GM12865 (cell line): ENCODE data around the gene ADK.
"Not testable (repeated sequence)": the region's sequence is repeated elsewhere in the genome, so short reads cannot be mapped to it uniquely, and the experiment has no call there.

Source experiments
- DNase-seq: peaks from one replicate; pipeline ENCODE4 v3.0.0; 2010; ENCODE audit warnings: low read depth
- H3K4me3 ChIP-seq: 2 replicates; pipeline ENCODE4 v1.5.1; 2011; ENCODE audit warnings: mild to moderate bottlenecking, low read depth, low read length, control low read depth
- TF ChIP-seq, protein P1 (sequence below): IDR thresholded peaks from 2 replicates; pipeline ENCODE4 v1.5.1; 2011; ENCODE audit warnings: low read length, control low read depth, low read depth, inconsistent platforms; ENCODE audit not compliant: insufficient read depth; ENCODE audit errors: missing control alignments

The ADK gene

DNA sequence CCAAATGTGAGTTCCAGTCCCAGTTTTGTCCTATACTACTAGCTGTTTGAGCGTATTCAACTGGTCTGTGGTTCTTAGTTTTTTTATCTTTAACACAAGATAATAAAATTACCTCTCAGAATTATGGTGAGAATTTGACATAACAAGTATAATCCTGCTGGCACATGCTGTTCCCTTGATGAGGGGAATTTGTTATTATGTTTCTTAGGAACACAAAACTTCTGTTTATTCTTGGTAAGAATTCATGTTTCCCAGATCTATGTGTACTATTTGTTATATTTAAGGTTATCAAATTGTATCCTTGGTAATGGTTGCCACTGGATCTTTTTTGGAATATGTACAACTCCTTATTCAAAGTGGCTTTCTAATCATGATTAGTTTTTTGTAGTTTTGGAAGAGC, 335.6 kb downstream of the ADK start:
- H3K4me3 ChIP-seq, result no peak overlapping the region
- no peak for DNase-seq
- TF ChIP-seq, protein P1, sequence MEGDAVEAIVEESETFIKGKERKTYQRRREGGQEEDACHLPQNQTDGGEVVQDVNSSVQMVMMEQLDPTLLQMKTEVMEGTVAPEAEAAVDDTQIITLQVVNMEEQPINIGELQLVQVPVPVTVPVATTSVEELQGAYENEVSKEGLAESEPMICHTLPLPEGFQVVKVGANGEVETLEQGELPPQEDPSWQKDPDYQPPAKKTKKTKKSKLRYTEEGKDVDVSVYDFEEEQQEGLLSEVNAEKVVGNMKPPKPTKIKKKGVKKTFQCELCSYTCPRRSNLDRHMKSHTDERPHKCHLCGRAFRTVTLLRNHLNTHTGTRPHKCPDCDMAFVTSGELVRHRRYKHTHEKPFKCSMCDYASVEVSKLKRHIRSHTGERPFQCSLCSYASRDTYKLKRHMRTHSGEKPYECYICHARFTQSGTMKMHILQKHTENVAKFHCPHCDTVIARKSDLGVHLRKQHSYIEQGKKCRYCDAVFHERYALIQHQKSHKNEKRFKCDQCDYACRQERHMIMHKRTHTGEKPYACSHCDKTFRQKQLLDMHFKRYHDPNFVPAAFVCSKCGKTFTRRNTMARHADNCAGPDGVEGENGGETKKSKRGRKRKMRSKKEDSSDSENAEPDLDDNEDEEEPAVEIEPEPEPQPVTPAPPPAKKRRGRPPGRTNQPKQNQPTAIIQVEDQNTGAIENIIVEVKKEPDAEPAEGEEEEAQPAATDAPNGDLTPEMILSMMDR, result no peak

DNA sequence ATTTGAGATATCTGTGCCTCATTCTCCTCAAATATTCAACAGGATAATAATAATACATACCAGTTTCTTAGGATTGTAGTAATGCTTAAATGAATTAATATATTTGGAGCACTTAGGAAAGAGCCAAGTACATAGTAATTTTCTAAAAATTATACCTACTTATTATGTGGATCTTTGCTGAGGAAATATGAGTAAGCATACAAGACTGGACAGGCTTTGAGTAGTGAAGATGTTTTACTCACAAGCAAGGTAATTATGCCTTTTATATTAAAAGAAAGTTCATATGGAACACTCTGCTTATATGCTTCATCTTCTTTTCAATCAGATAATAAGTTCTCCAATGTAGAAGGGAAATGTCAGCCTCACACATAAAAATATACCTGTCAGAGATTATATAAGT, 337.9 kb downstream of the ADK start:
- DNase-seq, result no peak
- TF ChIP-seq, protein P1, result no peak
- no peak overlapping the region for H3K4me3 ChIP-seq

DNA sequence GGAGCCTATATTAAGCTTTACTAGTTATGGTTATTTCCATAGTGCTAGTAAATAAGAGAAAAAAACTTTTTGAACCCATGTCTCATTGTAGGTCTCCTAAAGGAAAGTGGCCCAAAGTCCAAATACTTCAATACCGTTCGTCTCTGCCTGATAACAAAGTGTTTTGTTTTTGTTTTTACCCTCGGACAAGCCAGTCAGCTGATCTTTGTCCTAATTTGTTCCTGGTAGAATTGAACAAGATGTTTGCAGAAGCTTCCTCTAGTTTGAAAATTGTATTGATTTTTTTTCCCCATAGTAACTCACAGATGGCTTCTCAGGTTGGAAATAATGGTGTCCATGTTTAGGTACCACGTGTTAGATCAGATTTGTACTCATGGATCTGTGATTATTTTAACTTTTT, 339.5 kb downstream of the ADK start:
- DNase-seq, result no peak
- TF ChIP-seq, protein P1, result no peak
- no peak overlapping the region for H3K4me3 ChIP-seq

DNA sequence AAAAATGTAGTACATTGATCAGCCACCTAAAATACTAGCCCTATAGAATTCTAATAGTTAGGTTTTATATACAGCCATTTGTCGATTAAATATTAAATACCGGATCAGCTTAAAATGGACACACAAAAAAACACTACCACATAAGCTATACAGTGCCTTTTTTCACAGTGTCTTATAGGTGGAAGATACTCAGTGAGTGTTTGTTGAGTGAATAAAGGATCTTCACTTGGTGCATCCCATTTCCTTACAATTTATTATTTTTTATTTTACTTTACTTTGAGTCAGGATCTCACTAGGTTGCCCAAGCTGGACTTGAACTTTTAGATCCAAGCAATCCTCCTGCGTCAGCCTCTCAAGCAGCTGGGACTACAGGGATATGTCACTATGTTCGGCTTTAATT, 340.0 kb downstream of the ADK start:
- TF ChIP-seq, protein P1, result no peak
- DNase-seq, result no peak
- H3K4me3 ChIP-seq, result no peak overlapping the region

DNA sequence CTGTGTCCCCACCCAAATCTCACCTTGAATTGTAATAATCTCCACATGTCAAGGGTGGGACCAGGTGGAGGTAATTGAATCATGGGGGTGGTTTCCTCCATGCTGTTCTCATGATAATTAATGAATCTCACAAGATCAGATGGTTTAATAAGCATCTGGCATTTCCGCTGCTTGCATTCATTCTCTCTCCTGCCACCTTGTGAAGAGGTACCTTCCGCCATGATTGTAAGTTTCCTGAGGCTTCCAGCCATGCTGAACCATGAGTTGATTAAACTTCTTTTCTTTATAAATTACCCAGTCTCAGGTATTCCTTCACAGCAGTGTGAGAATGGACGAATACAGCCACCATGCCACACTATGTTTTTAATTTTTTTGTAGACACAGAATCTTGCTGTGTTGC, 345.3 kb downstream of the ADK start:
- DNase-seq, result not testable (repeated sequence)

DNA sequence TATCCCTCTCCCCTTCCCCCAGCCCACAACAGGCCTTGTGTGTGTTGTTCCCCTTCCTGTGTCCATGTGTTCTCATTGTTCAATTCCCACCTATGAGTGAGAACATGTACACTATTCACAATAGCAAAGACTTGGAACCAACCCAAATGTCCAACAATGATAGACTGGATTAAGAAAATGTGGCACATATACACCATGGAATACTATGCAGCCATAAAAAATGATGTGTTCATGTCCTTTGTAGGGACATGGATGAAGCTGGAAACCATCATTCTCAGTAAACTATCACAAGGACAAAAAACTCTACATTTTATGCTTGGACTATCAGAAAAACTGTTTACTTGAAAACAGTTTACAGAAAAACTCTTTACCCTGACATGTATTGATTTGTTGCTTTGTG, 347.6 kb downstream of the ADK start:
- not testable (repeated sequence) for H3K4me3 ChIP-seq, DNase-seq

More for the DNA sequence above, 345.3 kb downstream of the ADK start:
- H3K4me3 ChIP-seq, result not testable (repeated sequence)

DNA sequence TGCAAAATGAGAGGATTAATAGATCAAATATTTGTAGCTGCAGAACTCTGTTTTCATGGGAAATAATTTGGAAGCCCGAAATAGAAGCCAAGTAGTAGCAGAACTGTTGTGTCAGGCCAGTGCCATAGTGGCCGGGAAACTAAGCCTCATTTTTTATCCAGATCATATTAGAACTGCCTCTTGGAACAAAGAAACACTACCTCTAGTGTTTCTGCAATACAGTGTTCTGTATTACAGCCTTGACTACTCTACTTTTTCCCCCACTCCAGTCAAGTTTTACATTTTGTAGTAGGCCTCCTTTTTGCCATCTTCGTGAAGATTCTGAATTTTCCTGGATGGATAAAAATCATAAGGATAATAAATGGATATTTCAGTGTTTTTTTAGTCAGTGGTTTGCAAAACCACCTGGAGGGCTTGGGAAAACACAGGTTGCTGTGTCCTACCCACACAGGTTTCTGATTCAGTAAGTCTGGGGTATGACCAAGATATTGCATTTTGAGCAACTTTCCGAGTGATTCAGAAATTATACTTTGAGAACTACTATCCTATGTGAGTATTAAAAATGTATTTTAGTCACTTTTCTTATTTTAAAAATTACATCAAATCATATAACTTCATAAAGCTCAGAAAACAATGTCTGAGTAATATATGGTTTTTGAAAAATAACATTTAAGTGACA, 349.1 kb downstream of the ADK start:
- no peak overlapping the region for H3K4me3 ChIP-seq
- no peak for DNase-seq
- TF ChIP-seq, protein P1, result no peak

DNA sequence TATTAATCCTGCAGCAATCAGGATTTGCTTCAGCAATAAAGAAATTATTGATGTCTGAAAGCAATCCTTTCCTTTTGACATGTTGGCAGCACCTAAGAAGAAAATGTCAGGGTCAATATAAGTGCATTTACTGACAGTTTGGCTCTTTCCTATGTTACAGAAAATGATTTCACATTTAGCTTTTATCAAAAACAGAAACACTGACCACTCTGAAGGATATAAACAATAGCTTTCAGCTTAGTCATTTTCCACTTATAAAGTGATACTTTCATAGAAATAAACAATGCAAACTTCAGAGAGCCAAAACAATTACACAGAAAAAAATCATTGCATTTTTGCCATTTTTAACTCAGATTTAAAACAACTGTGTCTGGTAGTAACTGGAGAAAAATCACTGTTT, 349.8 kb downstream of the ADK start:
- H3K4me3 ChIP-seq, result no peak overlapping the region

More for the DNA sequence above, 349.8 kb downstream of the ADK start:
- no peak for DNase-seq
- TF ChIP-seq, protein P1, result no peak
